OCI-LY3 (cell line): Measurements from ENCODE around the gene NPHP4.

Experiments used
- H2AFZ ChIP-seq: fragments of 200-600, 300-600 bp; shearing (Covaris generic); 2 replicates; pipeline ENCODE4 v1.6.0; 2014; ENCODE audit warnings: antibody characterized with exemption, low read depth, low read length
- H3K27ac ChIP-seq: fragments of 200-600, 300-600 bp; sonication (generic); 2 replicates; pipeline ENCODE4 v1.5.1; 2014; ENCODE audit warnings: mild to moderate bottlenecking, low read length, moderate library complexity, mixed read lengths
- H3K27me3 ChIP-seq: fragments of 200-600, 300-600 bp; sonication (generic); 2 replicates; pipeline ENCODE4 v1.6.1; 2014; ENCODE audit warnings: low read depth, low read length, mixed read lengths
- H3K36me3 ChIP-seq: fragments of 200-600, 300-600 bp; sonication (generic); replicated peaks from 2 replicates; pipeline ENCODE3; 2014; ENCODE audit warnings: low read depth, low read length, mixed read lengths
- H3K4me1 ChIP-seq: fragments of 300-600, 200-600 bp; sonication (generic); 2 replicates; pipeline ENCODE4 v1.6.1; 2014; ENCODE audit warnings: low read length, mixed read lengths
- H3K4me2 ChIP-seq: fragments of 200-600, 300-600 bp; sonication (generic); 2 replicates; pipeline ENCODE4 v1.6.1; 2014; ENCODE audit warnings: low read length, mixed read lengths
- H3K4me3 ChIP-seq: fragments of 300-600, 200-600 bp; sonication (generic); 2 replicates; pipeline ENCODE4 v1.5.1; 2014; ENCODE audit warnings: antibody characterized with exemption, mild to moderate bottlenecking, low read length, moderate library complexity
- H3K79me2 ChIP-seq: fragments of 300-600, 200-600 bp; shearing (Covaris generic); 2 replicates; pipeline ENCODE4 v1.6.1; 2014; ENCODE audit warnings: mild to moderate bottlenecking, low read length, mixed read lengths
- H3K9ac ChIP-seq: fragments of 300-600, 200-600 bp; shearing (Covaris generic); 2 replicates; pipeline ENCODE4 v1.6.0; 2014; ENCODE audit warnings: mild to moderate bottlenecking, low read length, moderate library complexity
- H3K9me3 ChIP-seq: fragments of 200-600, 300-600 bp; shearing (Covaris generic); 2 replicates; pipeline ENCODE4 v1.6.1; 2014; ENCODE audit warnings: low read length, mixed read lengths; ENCODE audit not compliant: insufficient read depth
- H4K20me1 ChIP-seq: fragments of 200-600, 300-600 bp; sonication (generic); 2 replicates; pipeline ENCODE4 v1.6.1; 2016; ENCODE audit warnings: low read length, mixed read lengths; ENCODE audit not compliant: insufficient read depth
- EZH2phosphoT487 ChIP-seq: fragments of 200-600 bp; shearing (Covaris generic); IDR thresholded peaks from 2 replicates; pipeline ENCODE4 v1.6.1; 2018; ENCODE audit warnings: antibody characterized with exemption, mixed run types, low read depth
- TF ChIP-seq, protein P1 (sequence below): fragments of 200-600, 300-600 bp; sonication (generic); IDR thresholded peaks from 2 replicates; pipeline ENCODE4 v1.5.1; 2014; ENCODE audit warnings: antibody characterized with exemption, low read length, low read depth

The NPHP4 gene

DNA sequence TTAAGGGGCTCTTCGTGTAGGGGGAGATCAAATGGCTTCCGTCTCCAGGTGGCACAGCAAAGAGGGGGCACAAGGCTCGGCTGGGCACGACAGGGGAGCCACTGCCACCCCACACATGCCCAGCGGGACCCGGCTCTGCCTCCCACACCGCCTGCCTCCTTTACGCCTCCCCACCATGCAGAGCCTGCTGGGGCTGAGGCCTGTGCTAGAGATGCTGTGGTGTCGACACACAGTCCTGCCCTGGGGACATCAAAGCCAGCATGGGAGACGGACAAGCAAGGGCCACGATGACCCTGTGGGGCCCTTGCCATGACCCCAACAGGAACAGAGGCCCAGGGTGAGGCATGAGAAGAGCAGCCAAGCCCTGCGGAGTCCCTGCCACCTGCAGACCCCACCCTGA lies 102.8 kb downstream of the NPHP4 start:
- H3K79me2 ChIP-seq: no peaks in the 10 kb centered on the region
- no peaks in the 10 kb centered on the region for H3K36me3 ChIP-seq
- no peaks in the 10 kb centered on the region for H3K9me3 ChIP-seq
- no peaks in the 10 kb centered on the region for H3K27me3 ChIP-seq
- H3K4me2 ChIP-seq: no peak overlapping the region
- H3K4me3 ChIP-seq: no peak overlapping the region
- H3K9ac ChIP-seq: no peak overlapping the region
- no peaks in the 10 kb centered on the region for H3K4me1 ChIP-seq
- H4K20me1 ChIP-seq: no peaks in the 10 kb centered on the region
- no peak overlapping the region for H3K27ac ChIP-seq
- no peak overlapping the region for H2AFZ ChIP-seq
- TF ChIP-seq, protein P1, sequence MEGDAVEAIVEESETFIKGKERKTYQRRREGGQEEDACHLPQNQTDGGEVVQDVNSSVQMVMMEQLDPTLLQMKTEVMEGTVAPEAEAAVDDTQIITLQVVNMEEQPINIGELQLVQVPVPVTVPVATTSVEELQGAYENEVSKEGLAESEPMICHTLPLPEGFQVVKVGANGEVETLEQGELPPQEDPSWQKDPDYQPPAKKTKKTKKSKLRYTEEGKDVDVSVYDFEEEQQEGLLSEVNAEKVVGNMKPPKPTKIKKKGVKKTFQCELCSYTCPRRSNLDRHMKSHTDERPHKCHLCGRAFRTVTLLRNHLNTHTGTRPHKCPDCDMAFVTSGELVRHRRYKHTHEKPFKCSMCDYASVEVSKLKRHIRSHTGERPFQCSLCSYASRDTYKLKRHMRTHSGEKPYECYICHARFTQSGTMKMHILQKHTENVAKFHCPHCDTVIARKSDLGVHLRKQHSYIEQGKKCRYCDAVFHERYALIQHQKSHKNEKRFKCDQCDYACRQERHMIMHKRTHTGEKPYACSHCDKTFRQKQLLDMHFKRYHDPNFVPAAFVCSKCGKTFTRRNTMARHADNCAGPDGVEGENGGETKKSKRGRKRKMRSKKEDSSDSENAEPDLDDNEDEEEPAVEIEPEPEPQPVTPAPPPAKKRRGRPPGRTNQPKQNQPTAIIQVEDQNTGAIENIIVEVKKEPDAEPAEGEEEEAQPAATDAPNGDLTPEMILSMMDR: no peak
- no peak for TF ChIP-seq EZH2phosphoT487

DNA sequence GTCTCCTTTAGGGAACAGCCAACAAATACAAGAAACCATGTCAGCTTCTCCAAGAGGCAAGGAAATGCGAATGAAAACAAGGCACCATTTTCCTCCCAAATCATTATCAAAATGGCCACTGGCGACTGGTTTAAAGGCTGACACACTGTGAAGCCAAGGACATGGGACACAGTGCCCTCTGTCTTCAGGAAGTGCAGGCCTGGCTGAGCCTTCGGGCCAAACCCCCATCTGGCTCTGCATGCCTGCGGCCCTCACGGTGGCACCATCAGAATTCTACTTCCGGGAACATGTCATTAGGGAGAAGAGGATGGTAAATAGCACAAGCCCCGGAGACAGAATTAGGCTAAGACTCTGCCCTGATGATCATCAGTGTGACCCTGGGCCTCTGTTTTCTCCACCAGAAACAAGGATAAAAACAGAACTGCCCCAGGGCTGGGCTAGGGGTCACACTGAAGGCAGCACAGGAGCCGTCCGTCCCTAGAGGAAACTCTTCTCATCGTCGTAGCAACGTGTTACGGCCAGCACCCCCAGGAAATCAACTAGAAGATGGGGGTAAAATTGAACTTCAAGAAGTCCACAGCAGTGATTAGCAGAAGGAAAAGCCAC lies 103.5 kb downstream of the NPHP4 start:
- Histone ChIP-seq H4K20me1 (no peaks in the 10 kb centered on the region), H3K4me2 (no peak overlapping the region), H3K9ac (no peak overlapping the region), H3K27me3 (no peaks in the 10 kb centered on the region), H3K36me3 (no peaks in the 10 kb centered on the region), H3K79me2 (no peaks in the 10 kb centered on the region), H3K4me3 (no peak overlapping the region), H3K27ac (no peak overlapping the region), H3K9me3 (no peaks in the 10 kb centered on the region), H2AFZ (no peak overlapping the region), H3K4me1 (no peaks in the 10 kb centered on the region)
- no peak for TF ChIP-seq EZH2phosphoT487
- TF ChIP-seq, protein P1: no peak

DNA sequence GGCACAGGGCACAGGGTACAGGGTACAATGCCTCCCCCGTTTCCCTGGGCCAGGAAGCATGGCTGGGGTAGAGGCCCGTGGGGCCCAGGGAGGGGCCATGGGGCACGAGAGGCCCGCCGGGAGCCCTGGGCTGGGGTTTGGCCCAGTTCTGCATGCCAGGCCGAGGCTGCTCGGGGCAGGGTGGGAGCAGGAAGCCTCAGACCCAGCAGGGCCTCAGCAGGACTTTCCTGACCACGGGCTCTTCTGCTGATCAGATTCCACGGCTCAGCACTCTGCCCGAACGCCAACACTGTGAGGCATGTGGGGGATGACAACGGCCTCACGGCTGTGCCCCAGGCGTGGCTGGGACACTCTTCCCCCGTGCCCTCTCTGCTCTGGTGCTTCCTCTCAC lies 104.3 kb downstream of the NPHP4 start:
- Histone ChIP-seq H2AFZ (no peak overlapping the region), H3K36me3 (no peaks in the 10 kb centered on the region), H3K27me3 (no peaks in the 10 kb centered on the region), H3K4me1 (no peaks in the 10 kb centered on the region), H3K4me2 (no peak overlapping the region), H3K79me2 (no peaks in the 10 kb centered on the region), H3K9ac (no peak overlapping the region), H3K27ac (no peak overlapping the region), H3K9me3 (no peaks in the 10 kb centered on the region), H3K4me3 (no peak overlapping the region), H4K20me1 (no peaks in the 10 kb centered on the region)
- TF ChIP-seq, protein P1: no peak
- no peak for TF ChIP-seq EZH2phosphoT487

DNA sequence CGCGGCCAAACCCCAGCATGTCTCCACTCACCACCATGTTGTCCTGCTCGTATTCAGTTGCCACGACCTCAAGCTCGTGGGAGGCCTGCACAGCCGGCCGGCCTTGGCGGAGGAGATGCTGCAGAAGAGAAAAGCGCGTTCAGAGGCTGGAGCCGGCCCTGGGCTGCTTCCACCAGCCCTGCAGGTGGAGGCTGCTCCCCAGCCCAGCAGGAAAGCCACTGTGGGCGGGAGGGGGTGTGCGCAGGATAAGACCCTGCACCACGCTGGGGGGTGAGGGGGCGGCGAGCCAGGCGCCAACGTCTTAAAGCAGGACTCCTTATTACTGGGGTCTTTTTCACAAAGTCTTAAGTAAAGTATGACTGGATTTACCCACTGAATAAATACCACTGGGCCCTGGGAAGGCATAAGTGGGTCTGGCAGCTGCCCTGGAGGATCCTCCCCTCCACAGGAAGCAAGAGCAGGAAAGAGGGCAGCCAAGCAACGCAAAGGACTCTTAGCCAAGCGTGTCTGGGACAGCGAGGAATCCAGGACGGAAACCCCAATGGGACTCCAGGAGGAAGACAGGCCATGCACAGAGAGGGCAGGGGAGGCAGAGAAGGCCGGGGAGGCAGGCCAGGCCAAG lies 104.8 kb downstream of the NPHP4 start:
- Histone ChIP-seq H4K20me1 (no peaks in the 10 kb centered on the region), H3K9me3 (no peaks in the 10 kb centered on the region), H3K79me2 (no peaks in the 10 kb centered on the region), H3K27ac (no peak overlapping the region), H3K4me3 (no peak overlapping the region), H3K4me1 (no peaks in the 10 kb centered on the region), H3K4me2 (no peak overlapping the region), H3K27me3 (no peaks in the 10 kb centered on the region), H2AFZ (no peak overlapping the region), H3K36me3 (no peaks in the 10 kb centered on the region), H3K9ac (no peak overlapping the region)
- TF ChIP-seq, protein P1: no peak
- no peak for TF ChIP-seq EZH2phosphoT487
